Activated naive CD8-positive, alpha-beta T cell treated with anti-CD3 and anti-CD28 coated beads for 36 hours (primary cell): ENCODE results near the gene TERC. TPM values are rescaled to one million over a fixed set of nuclear protein-coding genes. Genes with fewer than 3 reads are reported as not detected.

Experiments
- DNase-seq: peaks from one replicate; pipeline ENCODE4 v3.0.0; 2021
- H3K27ac Mint-ChIP-seq: one replicate; pipeline ENCODE4 v1.8.0; 2022; ENCODE audit warnings: mild to moderate bottlenecking, moderate library complexity, mixed read lengths
- H3K27me3 Mint-ChIP-seq: one replicate; pipeline ENCODE4 v1.8.0; 2022; ENCODE audit warnings: mild to moderate bottlenecking, mixed read lengths
- H3K36me3 Mint-ChIP-seq: one replicate; pipeline ENCODE4 v1.8.0; 2021; ENCODE audit warnings: mild to moderate bottlenecking, mixed read lengths
- H3K4me1 Mint-ChIP-seq: one replicate; pipeline ENCODE4 v1.8.0; 2021; ENCODE audit warnings: mixed read lengths
- H3K4me3 Mint-ChIP-seq: one replicate; pipeline ENCODE4 v1.8.0; 2022; ENCODE audit warnings: mild to moderate bottlenecking, moderate library complexity, mixed read lengths
- H3K9me3 Mint-ChIP-seq: one replicate; pipeline ENCODE4 v1.8.0; 2022; ENCODE audit warnings: mixed read lengths
- total RNA-seq, 2 experiments: library from RNA; stranded (reverse); gene quantifications; one replicate each; pipeline ENCODE4 v1.2.3, GENCODE V29; 2021

The TERC gene
- total RNA-seq: 10 to 100 TPM; 16.0 to 20.0 TPM

- H3K36me3 Mint-ChIP-seq: peaks cover 12% of the 10 kb centered on the region
- H3K9me3 Mint-ChIP-seq: peaks cover 6% of the 10 kb centered on the region
Measured at GRCh38 chr3:169764882-169765612, at the start of gene TERC. TERC (minus strand) TSS chr3:169765060.

GRCh38 chr3:169813757-169814517 lies 49.1 kb upstream of the TERC start:
- Mint-ChIP-seq H3K4me1 (peaks cover 17% of the 10 kb centered on the region), H3K36me3 (peaks cover 4% of the 10 kb centered on the region), H3K27me3 (no peaks in the 10 kb centered on the region), H3K4me3 (peak overlapping the region; percentile 84), H3K9me3 (peaks cover 18% of the 10 kb centered on the region), H3K27ac (peak overlapping the region; percentile 84)
- peak; percentile 82 for DNase-seq

More at GRCh38 chr3:169764882-169765612, at the start of gene TERC:
- H3K4me1 Mint-ChIP-seq: peaks cover 26% of the 10 kb centered on the region
- peak within 1 kb of the TSS; percentile 95 for H3K4me3 Mint-ChIP-seq
- DNase-seq: peak; percentile 94
- peak within 1 kb of the TSS; percentile 98 for H3K27ac Mint-ChIP-seq
- H3K27me3 Mint-ChIP-seq: peaks cover 3% of the 10 kb centered on the region

- Mint-ChIP-seq H3K4me3 (peak overlapping the region; percentile 84), H3K4me1 (peaks cover 17% of the 10 kb centered on the region), H3K27ac (peak overlapping the region; percentile 84), H3K27me3 (no peaks in the 10 kb centered on the region), H3K36me3 (peaks cover 5% of the 10 kb centered on the region), H3K9me3 (peaks cover 18% of the 10 kb centered on the region)
- no peak for DNase-seq
Measured at GRCh38 chr3:169813278-169813677, 48.4 kb upstream of the TERC start.

- Mint-ChIP-seq H3K4me3 (peak within 1 kb of the TSS; percentile 84), H3K27me3 (no peaks in the 10 kb centered on the region), H3K9me3 (peaks cover 18% of the 10 kb centered on the region), H3K36me3 (peaks cover 8% of the 10 kb centered on the region), H3K27ac (peak within 1 kb of the TSS; percentile 84), H3K4me1 (peaks cover 17% of the 10 kb centered on the region)
- DNase-seq: peak; percentile 74
Measured at GRCh38 chr3:169812332-169813235, 47.7 kb upstream of the TERC start, which contains the start of the genes LRRC34 and LRRIQ4. LRRC34 (minus strand) TSS chr3:169812904; CDS start chr3:169812548, 356 bp downstream. LRRIQ4 (plus strand) TSS chr3:169812870; CDS start chr3:169821922, 9,052 bp downstream.

- peak overlapping the region; percentile 61 for H3K27ac Mint-ChIP-seq
- peak overlapping the region; percentile 84 for H3K4me3 Mint-ChIP-seq
- H3K27me3 Mint-ChIP-seq: no peaks in the 10 kb centered on the region
- peaks cover 18% of the 10 kb centered on the region for H3K9me3 Mint-ChIP-seq
- H3K36me3 Mint-ChIP-seq: peaks cover 8% of the 10 kb centered on the region
- H3K4me1 Mint-ChIP-seq: peaks cover 17% of the 10 kb centered on the region
- peak; percentile 2 for DNase-seq
Measured at GRCh38 chr3:169811631-169812331, 46.9 kb upstream of the TERC start.

- Mint-ChIP-seq H3K4me3 (no peak overlapping the region), H3K36me3 (peaks cover 4% of the 10 kb centered on the region), H3K27me3 (no peaks in the 10 kb centered on the region), H3K4me1 (peaks cover 17% of the 10 kb centered on the region), H3K27ac (no peak overlapping the region), H3K9me3 (peaks cover 1% of the 10 kb centered on the region)
- no peak for DNase-seq
Measured at GRCh38 chr3:169809230-169809795, 44.5 kb upstream of the TERC start.

- Mint-ChIP-seq H3K9me3 (no peaks in the 10 kb centered on the region), H3K36me3 (peaks cover 6% of the 10 kb centered on the region), H3K27ac (no peak overlapping the region), H3K4me1 (peaks cover 7% of the 10 kb centered on the region), H3K4me3 (no peak overlapping the region), H3K27me3 (no peaks in the 10 kb centered on the region)
- no peak for DNase-seq
Measured at GRCh38 chr3:169804681-169805080, 39.8 kb upstream of the TERC start.

GRCh38 chr3:169792359-169792758 lies 27.5 kb upstream of the TERC start:
- Mint-ChIP-seq H3K36me3 (peaks cover 22% of the 10 kb centered on the region), H3K9me3 (no peaks in the 10 kb centered on the region), H3K4me1 (peaks cover 15% of the 10 kb centered on the region), H3K27me3 (no peaks in the 10 kb centered on the region), H3K4me3 (no peak overlapping the region), H3K27ac (no peak overlapping the region)
- DNase-seq: no peak

GRCh38 chr3:169790687-169791429 lies 26.0 kb upstream of the TERC start:
- peaks cover 18% of the 10 kb centered on the region for H3K4me1 Mint-ChIP-seq
- no peaks in the 10 kb centered on the region for H3K9me3 Mint-ChIP-seq
- H3K27me3 Mint-ChIP-seq: no peaks in the 10 kb centered on the region
- no peak overlapping the region for H3K4me3 Mint-ChIP-seq
- DNase-seq: no peak
- H3K36me3 Mint-ChIP-seq: peaks cover 22% of the 10 kb centered on the region
- H3K27ac Mint-ChIP-seq: peak overlapping the region; percentile 43

- Mint-ChIP-seq H3K27me3 (no peaks in the 10 kb centered on the region), H3K36me3 (peaks cover 27% of the 10 kb centered on the region), H3K4me1 (peaks cover 15% of the 10 kb centered on the region), H3K9me3 (no peaks in the 10 kb centered on the region), H3K27ac (no peak overlapping the region), H3K4me3 (no peak overlapping the region)
- no peak for DNase-seq
Measured at GRCh38 chr3:169790219-169790618, 25.4 kb upstream of the TERC start.

- H3K36me3 Mint-ChIP-seq: peaks cover 25% of the 10 kb centered on the region
- peaks cover 15% of the 10 kb centered on the region for H3K4me1 Mint-ChIP-seq
- no peak overlapping the region for H3K4me3 Mint-ChIP-seq
- no peak for DNase-seq
- no peak overlapping the region for H3K27ac Mint-ChIP-seq
- H3K27me3 Mint-ChIP-seq: no peaks in the 10 kb centered on the region
- H3K9me3 Mint-ChIP-seq: no peaks in the 10 kb centered on the region
Measured at GRCh38 chr3:169787791-169788190, 22.9 kb upstream of the TERC start.

- H3K27ac Mint-ChIP-seq: no peak overlapping the region
- H3K4me3 Mint-ChIP-seq: no peak overlapping the region
- DNase-seq: no peak
- H3K4me1 Mint-ChIP-seq: peaks cover 15% of the 10 kb centered on the region
- no peaks in the 10 kb centered on the region for H3K9me3 Mint-ChIP-seq
- H3K27me3 Mint-ChIP-seq: no peaks in the 10 kb centered on the region
- H3K36me3 Mint-ChIP-seq: peaks cover 20% of the 10 kb centered on the region
Measured at GRCh38 chr3:169787120-169787519, 22.3 kb upstream of the TERC start.

- H3K36me3 Mint-ChIP-seq: peaks cover 34% of the 10 kb centered on the region
- no peaks in the 10 kb centered on the region for H3K27me3 Mint-ChIP-seq
- H3K27ac Mint-ChIP-seq: peak overlapping the region; percentile 39
- peaks cover 42% of the 10 kb centered on the region for H3K4me1 Mint-ChIP-seq
- no peaks in the 10 kb centered on the region for H3K9me3 Mint-ChIP-seq
- H3K4me3 Mint-ChIP-seq: no peak overlapping the region
- DNase-seq: no peak
Measured at GRCh38 chr3:169781209-169781855, 16.5 kb upstream of the TERC start.
